Amniotic epithelial cell (primary cell): ENCODE data around the gene EVX2.

ENCODE experiments used
- DNase-seq: peaks from one replicate; pipeline ENCODE4 v3.0.0-alpha.2; 2010; ENCODE audit warnings: low read depth

The EVX2 gene

GRCh38 chr2:176096243-176096985 lies 12.7 kb upstream of the EVX2 start:
- no peak for DNase-seq

GRCh38 chr2:176095421-176095820 lies 11.7 kb upstream of the EVX2 start:
- DNase-seq, result no peak

- no peak for DNase-seq
These were observed 10.6 kb upstream of the EVX2 start for GRCh38 chr2:176094349-176094748.

GRCh38 chr2:176093898-176094249 lies 10.1 kb upstream of the EVX2 start:
- DNase-seq, result no peak

- no peak for DNase-seq
These were observed 9.6 kb upstream of the EVX2 start for GRCh38 chr2:176093145-176093897.

- no peak for DNase-seq
These were observed 8.7 kb upstream of the EVX2 start, which contains the start of gene HOXD13 for GRCh38 chr2:176092270-176093144. Gene HOXD13 (plus strand): TSS chr2:176092721. CDS start chr2:176092891, 170 bp downstream.

GRCh38 chr2:176091329-176092258 lies 7.8 kb upstream of the EVX2 start:
- DNase-seq, result no peak

GRCh38 chr2:176090862-176091261 lies 7.1 kb upstream of the EVX2 start:
- DNase-seq, result no peak

GRCh38 chr2:176089843-176090395 lies 6.2 kb upstream of the EVX2 start:
- no peak for DNase-seq

GRCh38 chr2:176088937-176089842 lies 5.4 kb upstream of the EVX2 start:
- no peak for DNase-seq

GRCh38 chr2:176088048-176088936 lies 4.5 kb upstream of the EVX2 start:
- DNase-seq, result peak; percentile 14

- DNase-seq, result no peak
These were observed 3.7 kb upstream of the EVX2 start for GRCh38 chr2:176087330-176088047.

GRCh38 chr2:176085861-176086771 lies 2.4 kb upstream of the EVX2 start:
- peak; percentile 30 for DNase-seq

GRCh38 chr2:176085120-176085788 lies 1.5 kb upstream of the EVX2 start:
- no peak for DNase-seq

- no peak for DNase-seq
These were observed 903 bp upstream of the EVX2 start for GRCh38 chr2:176084611-176085119.
